ENCODE results near the gene TOLLIP. TPM values are rescaled to one million over a fixed set of nuclear protein-coding genes. Genes with fewer than 3 reads are reported as not detected.

The TOLLIP gene
- total RNA-seq, 1 experiment from 2014 or later, result 53.4 TPM

DNA sequence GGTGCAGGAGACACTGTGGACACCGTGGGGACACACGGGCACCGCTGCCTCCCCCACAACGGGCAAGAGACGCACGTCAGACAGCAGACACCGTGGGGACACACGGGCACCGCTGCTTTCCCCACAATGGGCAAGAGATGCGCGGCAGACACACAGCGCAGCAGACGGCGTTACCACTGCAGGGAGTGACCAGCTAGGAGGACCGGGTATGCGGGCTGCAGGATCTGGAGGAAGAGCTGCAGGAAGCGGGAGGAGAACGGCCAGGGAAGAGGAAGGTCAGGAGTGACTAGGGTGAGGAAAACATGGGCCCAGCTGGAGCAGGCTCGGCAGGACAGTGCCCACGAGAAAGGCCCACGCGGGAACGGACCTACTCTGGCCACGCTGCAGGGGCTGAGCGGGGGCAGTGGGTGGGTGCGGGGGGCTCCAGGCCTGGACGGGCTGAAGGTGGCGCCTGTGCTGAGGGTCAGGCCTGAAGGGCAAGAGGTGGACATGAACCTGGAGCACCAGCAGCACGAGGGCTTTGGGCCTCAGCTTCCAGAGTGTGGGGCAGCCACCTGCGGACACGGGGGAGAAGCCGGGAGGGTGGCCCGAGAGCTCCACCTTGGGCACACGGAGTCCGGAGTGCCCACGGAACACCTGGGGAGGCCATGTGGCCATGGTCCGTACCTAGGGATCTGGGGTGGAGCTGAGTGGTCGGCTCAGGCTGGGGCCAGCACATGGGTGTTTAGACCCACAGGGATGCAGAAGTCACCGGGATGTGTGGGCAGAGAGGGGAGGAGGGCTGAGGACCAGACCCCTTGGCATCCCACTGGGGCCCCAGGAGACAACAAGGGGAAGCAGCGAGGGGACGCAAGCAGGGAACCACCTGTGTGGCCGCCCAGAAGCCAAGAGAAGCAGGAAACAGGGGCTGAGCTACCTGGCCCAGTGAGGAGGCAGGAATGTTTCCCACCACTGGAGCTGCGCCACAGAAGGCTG is 16.5 kb downstream of the TOLLIP start:
- no peaks in the 10 kb centered on the region for H3K27me3 Mint-ChIP-seq (ENCODE audit: unreplicated experiment)
- H3K27ac Mint-ChIP-seq (ENCODE audit: unreplicated experiment), result no peak overlapping the region
- H3K4me3 Mint-ChIP-seq (ENCODE audit: low read depth, unreplicated experiment), result no peak overlapping the region
- CTCF ChIA-PET, result interaction anchor here (0.6 to 1.0 kb wide), 2 partner anchors 154 to 350 kb away, joined by 3 read pairs; no protein-coding TSS in a partner anchor
- DNase-seq, result no peak
- intact Hi-C loops (cut with micrococcal nuclease; ENCODE audit: unreplicated experiment), result no loop called here
- peaks cover 19% of the 10 kb centered on the region for H3K36me3 Mint-ChIP-seq (ENCODE audit: insufficient read depth, unreplicated experiment)
- TF ChIP-seq, protein P1, sequence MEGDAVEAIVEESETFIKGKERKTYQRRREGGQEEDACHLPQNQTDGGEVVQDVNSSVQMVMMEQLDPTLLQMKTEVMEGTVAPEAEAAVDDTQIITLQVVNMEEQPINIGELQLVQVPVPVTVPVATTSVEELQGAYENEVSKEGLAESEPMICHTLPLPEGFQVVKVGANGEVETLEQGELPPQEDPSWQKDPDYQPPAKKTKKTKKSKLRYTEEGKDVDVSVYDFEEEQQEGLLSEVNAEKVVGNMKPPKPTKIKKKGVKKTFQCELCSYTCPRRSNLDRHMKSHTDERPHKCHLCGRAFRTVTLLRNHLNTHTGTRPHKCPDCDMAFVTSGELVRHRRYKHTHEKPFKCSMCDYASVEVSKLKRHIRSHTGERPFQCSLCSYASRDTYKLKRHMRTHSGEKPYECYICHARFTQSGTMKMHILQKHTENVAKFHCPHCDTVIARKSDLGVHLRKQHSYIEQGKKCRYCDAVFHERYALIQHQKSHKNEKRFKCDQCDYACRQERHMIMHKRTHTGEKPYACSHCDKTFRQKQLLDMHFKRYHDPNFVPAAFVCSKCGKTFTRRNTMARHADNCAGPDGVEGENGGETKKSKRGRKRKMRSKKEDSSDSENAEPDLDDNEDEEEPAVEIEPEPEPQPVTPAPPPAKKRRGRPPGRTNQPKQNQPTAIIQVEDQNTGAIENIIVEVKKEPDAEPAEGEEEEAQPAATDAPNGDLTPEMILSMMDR (IDR thresholded peaks at IDR 0.05; ENCODE audit: unreplicated experiment), result no peak
- H3K9me3 Mint-ChIP-seq (ENCODE audit: low read depth, unreplicated experiment), result no peaks in the 10 kb centered on the region
- BruUV-seq (replicated peaks), result no TSS peak
- H3K4me1 Mint-ChIP-seq (ENCODE audit: low read depth, unreplicated experiment), result no peaks in the 10 kb centered on the region

- H3K36me3 Mint-ChIP-seq (ENCODE audit: insufficient read depth, unreplicated experiment), result peaks cover 20% of the 10 kb centered on the region
- H3K4me1 Mint-ChIP-seq (ENCODE audit: low read depth, unreplicated experiment), result no peaks in the 10 kb centered on the region
- CTCF ChIA-PET, result no interaction called here
- no peak overlapping the region for H3K27ac Mint-ChIP-seq (ENCODE audit: unreplicated experiment)
- intact Hi-C loops (cut with micrococcal nuclease; ENCODE audit: unreplicated experiment), result no loop called here
- DNase-seq, result no peak
- TF ChIP-seq, protein P1 (IDR thresholded peaks at IDR 0.05; ENCODE audit: unreplicated experiment), result no peak
- BruUV-seq (replicated peaks), result no TSS peak
- H3K4me3 Mint-ChIP-seq (ENCODE audit: low read depth, unreplicated experiment), result no peak overlapping the region
- no peaks in the 10 kb centered on the region for H3K27me3 Mint-ChIP-seq (ENCODE audit: unreplicated experiment)
- H3K9me3 Mint-ChIP-seq (ENCODE audit: low read depth, unreplicated experiment), result no peaks in the 10 kb centered on the region
These were observed 17.3 kb downstream of the TOLLIP start for GRCh38 chr11:1292018-1292643.

GRCh38 chr11:1291295-1292017 is 18.0 kb downstream of the TOLLIP start:
- no TSS peak for BruUV-seq (replicated peaks)
- no peak overlapping the region for H3K4me3 Mint-ChIP-seq (ENCODE audit: low read depth, unreplicated experiment)
- DNase-seq, result no peak
- no peaks in the 10 kb centered on the region for H3K27me3 Mint-ChIP-seq (ENCODE audit: unreplicated experiment)
- H3K36me3 Mint-ChIP-seq (ENCODE audit: insufficient read depth, unreplicated experiment), result peaks cover 20% of the 10 kb centered on the region
- TF ChIP-seq, protein P1 (IDR thresholded peaks at IDR 0.05; ENCODE audit: unreplicated experiment), result no peak
- H3K27ac Mint-ChIP-seq (ENCODE audit: unreplicated experiment), result no peak overlapping the region
- no peaks in the 10 kb centered on the region for H3K4me1 Mint-ChIP-seq (ENCODE audit: low read depth, unreplicated experiment)
- H3K9me3 Mint-ChIP-seq (ENCODE audit: low read depth, unreplicated experiment), result no peaks in the 10 kb centered on the region
- CTCF ChIA-PET, result no interaction called here
- intact Hi-C loops (cut with micrococcal nuclease; ENCODE audit: unreplicated experiment), result no loop called here
